HepG2 (cell line): Measurements from ENCODE around the gene ELOVL7. TPM values are rescaled to one million over a fixed set of nuclear protein-coding genes. Genes with fewer than 3 reads are reported as not detected.

Source experiments
- ELF1 ChIP-seq: sonication (generic); formaldehyde crosslinking; IDR thresholded peaks from 2 replicates; pipeline ENCODE4 v1.4.0; 2020; ENCODE audit warnings: missing genetic modification reagents
- EZH2 ChIP-seq: conservative IDR thresholded peaks from 2 replicates; pipeline ENCODE4 v1.6.1; 2012; ENCODE audit warnings: mild to moderate bottlenecking, low read depth, low read length, moderate library complexity
- GTF3A ChIP-seq: sonication (generic); formaldehyde crosslinking; conservative IDR thresholded peaks from 2 replicates; pipeline ENCODE4 v1.4.0; 2020; ENCODE audit warnings: mild to moderate bottlenecking, missing genetic modification reagents
- HOXD1 ChIP-seq: sonication (generic); formaldehyde crosslinking; IDR thresholded peaks from 2 replicates; pipeline ENCODE4 v1.5.0; 2020; ENCODE audit warnings: missing genetic modification reagents
- RORA ChIP-seq: sonication (generic); formaldehyde crosslinking; IDR thresholded peaks from 2 replicates; pipeline ENCODE4 v1.5.0; 2020; ENCODE audit warnings: mild to moderate bottlenecking, missing genetic modification reagents, moderate library complexity
- SAFB2 ChIP-seq: sonication (generic); formaldehyde crosslinking; IDR thresholded peaks from 2 replicates; pipeline ENCODE4 v1.5.1; 2020; ENCODE audit warnings: missing genetic modification reagents, low read depth, mild to moderate bottlenecking, borderline replicate concordance
- TBX2 ChIP-seq: sonication (generic); formaldehyde crosslinking; IDR thresholded peaks from 2 replicates; pipeline ENCODE4 v1.5.0; 2020; ENCODE audit warnings: missing genetic modification reagents, mild to moderate bottlenecking, borderline replicate concordance
- U2AF1 ChIP-seq: fragments of 200-400 bp; formaldehyde crosslinking; optimal IDR thresholded peaks from 2 replicates; pipeline ENCODE3; 2017; ENCODE audit warnings: mild to moderate bottlenecking, low read depth, low read length
- XRCC5 ChIP-seq: fragments of 200-400 bp; formaldehyde crosslinking; optimal IDR thresholded peaks from 2 replicates; pipeline ENCODE3; 2017; ENCODE audit warnings: mild to moderate bottlenecking, low read length
- YEATS4 ChIP-seq: sonication (generic); formaldehyde crosslinking; IDR thresholded peaks from 2 replicates; pipeline ENCODE4 v1.4.0; 2020; ENCODE audit warnings: missing genetic modification reagents, borderline replicate concordance
- ZBTB2 ChIP-seq: sonication (generic); formaldehyde crosslinking; IDR thresholded peaks from 2 replicates; pipeline ENCODE4 v1.8.0; 2022; ENCODE audit warnings: low read depth, missing genetic modification reagents
- ZNF232 ChIP-seq: sonication (generic); formaldehyde crosslinking; IDR thresholded peaks from 2 replicates; pipeline ENCODE4 v1.4.0; 2020; ENCODE audit warnings: missing genetic modification reagents, borderline replicate concordance
- ZNF251 ChIP-seq: sonication (generic); formaldehyde crosslinking; IDR thresholded peaks from 2 replicates; pipeline ENCODE4 v1.9.0; 2021; ENCODE audit warnings: mild to moderate bottlenecking, missing genetic modification reagents
- ZNF263 ChIP-seq: sonication (generic); formaldehyde crosslinking; IDR thresholded peaks from 2 replicates; pipeline ENCODE4 v1.4.0; 2020; ENCODE audit warnings: missing genetic modification reagents
- ZNF431 ChIP-seq: sonication (generic); formaldehyde crosslinking; IDR thresholded peaks from 2 replicates; pipeline ENCODE4 v1.9.0; 2022; ENCODE audit warnings: missing genetic modification reagents, low read depth, mild to moderate bottlenecking, borderline replicate concordance
- ZNF552 ChIP-seq: sonication (generic); formaldehyde crosslinking; IDR thresholded peaks from 2 replicates; pipeline ENCODE4 v1.9.0; 2022; ENCODE audit warnings: missing genetic modification reagents, mild to moderate bottlenecking, borderline replicate concordance
- ZNF724P ChIP-seq: sonication (generic); formaldehyde crosslinking; IDR thresholded peaks from 2 replicates; pipeline ENCODE4 v1.8.0; 2022; ENCODE audit warnings: missing genetic modification reagents, borderline replicate concordance
- ZNF790 ChIP-seq: sonication (generic); formaldehyde crosslinking; IDR thresholded peaks from 2 replicates; pipeline ENCODE4 v1.8.0; 2022; ENCODE audit warnings: missing genetic modification reagents, mild to moderate bottlenecking, borderline replicate concordance
- ZSCAN25 ChIP-seq: sonication (generic); formaldehyde crosslinking; IDR thresholded peaks from 2 replicates; pipeline ENCODE4 v1.8.0; 2022; ENCODE audit warnings: mild to moderate bottlenecking, missing genetic modification reagents
- polyA plus RNA-seq, 8 experiments: library from polyadenylated mRNA; depleted of rRNA in 3 of 8; stranded (reverse) in 7 of 8; unstranded in 1 of 8; fragments of >200 nt; fragmentation: Illumina TruSeq in 4 of 8; extraction: Trizol in 4 of 8; gene quantifications; 2 replicates each; pipeline versions ENCODE4 v1.2.1 to v1.2.3, GENCODE V29; 2011 to 2016; ENCODE audit warnings: low read depth in 4 of 8, missing spikeins in 1 of 8, mixed read lengths in 1 of 8; ENCODE audit not compliant: insufficient read depth in 1 of 8
- total RNA-seq, 5 experiments: library from RNA; depleted of rRNA; stranded (reverse); fragments of >200 nt; fragmentation: Illumina TruSeq; extraction: Trizol; gene quantifications; 2 replicates each; pipeline ENCODE4 v1.2.3, GENCODE V29; 2016; ENCODE audit warnings: low read depth in 1 of 5
- TF ChIP-seq, protein P1 (sequence below): sonication (generic); formaldehyde crosslinking; IDR thresholded peaks from 2 replicates; pipeline ENCODE4 v1.4.0; 2020; ENCODE audit warnings: missing genetic modification reagents
- TF ChIP-seq, protein P2 (sequence below): sonication (generic); formaldehyde crosslinking; IDR thresholded peaks from 2 replicates; pipeline ENCODE4 v1.9.0; 2021; ENCODE audit warnings: missing genetic modification reagents, borderline replicate concordance
- TF ChIP-seq, protein P3 (sequence below): IDR thresholded peaks from 2 replicates; pipeline ENCODE4 v1.6.1; 2016
- TF ChIP-seq, protein P4 (sequence below): IDR thresholded peaks from 2 replicates; pipeline ENCODE4 v1.6.1; 2016; ENCODE audit warnings: control low read depth

The ELOVL7 gene
- total and polyA plus RNA-seq, 2 of the 13 experiments (the other 11 are each of a cell fraction or from before 2014, with no cell fraction given) = 4.5 to 7.3 TPM

DNA sequence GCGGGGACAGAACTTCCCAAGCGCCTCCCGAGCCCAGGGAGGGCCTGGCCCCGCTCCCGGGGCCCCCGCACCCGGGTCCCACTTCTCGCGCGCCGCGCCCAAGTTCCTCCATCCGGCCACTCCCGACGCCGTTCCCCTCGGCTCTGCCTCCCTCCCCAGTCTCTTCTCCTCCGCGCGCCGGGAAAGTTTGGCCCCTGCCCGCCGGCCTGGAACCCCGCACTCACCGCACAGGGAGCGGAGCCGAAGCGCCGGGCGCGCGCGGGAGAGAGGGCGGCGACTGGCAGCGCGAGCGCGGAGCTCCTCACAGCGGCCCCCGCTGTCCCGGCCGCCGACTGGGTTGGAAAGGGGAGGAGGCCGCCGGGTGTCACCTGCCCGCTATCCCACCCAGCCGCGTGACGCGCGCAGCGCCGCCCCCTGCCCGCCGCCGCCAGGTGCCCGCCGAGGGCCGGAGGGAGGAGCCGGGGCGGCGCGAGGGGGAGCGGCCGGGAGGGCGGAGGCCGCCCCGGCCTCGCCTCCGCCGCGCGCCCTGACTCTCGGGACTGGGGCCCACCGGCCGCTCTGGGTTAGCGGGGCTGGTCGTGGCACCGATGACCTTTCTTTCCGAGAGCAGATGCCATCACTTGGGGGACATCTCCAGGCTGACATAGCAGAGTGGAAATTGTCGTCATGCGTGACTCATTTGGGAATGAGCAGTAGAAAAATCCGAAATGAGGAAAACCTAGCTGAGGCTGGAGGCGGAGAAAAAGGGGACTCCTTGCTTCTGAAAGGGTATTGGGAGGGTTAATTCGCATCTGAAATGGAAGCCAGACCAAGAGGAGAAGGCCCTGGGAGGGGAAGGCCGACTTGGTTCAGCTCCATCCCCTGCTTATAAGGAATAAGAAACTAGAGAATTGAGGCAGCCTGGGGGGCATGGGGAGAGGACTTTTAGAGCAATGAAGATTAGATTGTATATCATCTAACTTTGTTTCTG, at the start of gene ELOVL7 (continued):
- TF ChIP-seq GTF3A (CRISPR knock-in tag) (no peak), ZNF251 (CRISPR knock-in tag) (no peak), ZNF790 (CRISPR knock-in tag) (no peak), ZBTB2 (CRISPR knock-in tag) (peak; percentile 58; the same call in 1 of the 2 replicates), U2AF1 (no peak), ZNF431 (CRISPR knock-in tag) (peak; percentile 65; the same call in 1 of the 2 replicates), ELF1 (CRISPR knock-in tag) (no peak), YEATS4 (CRISPR knock-in tag) (no peak), EZH2 (no peak), ZNF232 (CRISPR knock-in tag) (no peak), HOXD1 (CRISPR knock-in tag) (no peak), ZNF724P (peak; percentile 73), TBX2 (CRISPR knock-in tag) (peak; percentile 44), SAFB2 (CRISPR knock-in tag) (0 out of 2 replicates have a peak, but pooled peaks have one; percentile 35), XRCC5 (peak; percentile 65), ZNF552 (no peak), ZSCAN25 (no peak), RORA (CRISPR knock-in tag) (no peak), ZNF263 (CRISPR knock-in tag) (no peak)
- TF ChIP-seq, protein P1, sequence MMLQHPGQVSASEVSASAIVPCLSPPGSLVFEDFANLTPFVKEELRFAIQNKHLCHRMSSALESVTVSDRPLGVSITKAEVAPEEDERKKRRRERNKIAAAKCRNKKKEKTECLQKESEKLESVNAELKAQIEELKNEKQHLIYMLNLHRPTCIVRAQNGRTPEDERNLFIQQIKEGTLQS (CRISPR knock-in tag) = no peak
- TF ChIP-seq, protein P2, sequence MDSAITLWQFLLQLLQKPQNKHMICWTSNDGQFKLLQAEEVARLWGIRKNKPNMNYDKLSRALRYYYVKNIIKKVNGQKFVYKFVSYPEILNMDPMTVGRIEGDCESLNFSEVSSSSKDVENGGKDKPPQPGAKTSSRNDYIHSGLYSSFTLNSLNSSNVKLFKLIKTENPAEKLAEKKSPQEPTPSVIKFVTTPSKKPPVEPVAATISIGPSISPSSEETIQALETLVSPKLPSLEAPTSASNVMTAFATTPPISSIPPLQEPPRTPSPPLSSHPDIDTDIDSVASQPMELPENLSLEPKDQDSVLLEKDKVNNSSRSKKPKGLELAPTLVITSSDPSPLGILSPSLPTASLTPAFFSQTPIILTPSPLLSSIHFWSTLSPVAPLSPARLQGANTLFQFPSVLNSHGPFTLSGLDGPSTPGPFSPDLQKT = no peak
- TF ChIP-seq, protein P3, sequence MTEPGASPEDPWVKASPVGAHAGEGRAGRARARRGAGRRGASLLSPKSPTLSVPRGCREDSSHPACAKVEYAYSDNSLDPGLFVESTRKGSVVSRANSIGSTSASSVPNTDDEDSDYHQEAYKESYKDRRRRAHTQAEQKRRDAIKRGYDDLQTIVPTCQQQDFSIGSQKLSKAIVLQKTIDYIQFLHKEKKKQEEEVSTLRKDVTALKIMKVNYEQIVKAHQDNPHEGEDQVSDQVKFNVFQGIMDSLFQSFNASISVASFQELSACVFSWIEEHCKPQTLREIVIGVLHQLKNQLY (CRISPR knock-in tag) = no peak
- TF ChIP-seq, protein P4, sequence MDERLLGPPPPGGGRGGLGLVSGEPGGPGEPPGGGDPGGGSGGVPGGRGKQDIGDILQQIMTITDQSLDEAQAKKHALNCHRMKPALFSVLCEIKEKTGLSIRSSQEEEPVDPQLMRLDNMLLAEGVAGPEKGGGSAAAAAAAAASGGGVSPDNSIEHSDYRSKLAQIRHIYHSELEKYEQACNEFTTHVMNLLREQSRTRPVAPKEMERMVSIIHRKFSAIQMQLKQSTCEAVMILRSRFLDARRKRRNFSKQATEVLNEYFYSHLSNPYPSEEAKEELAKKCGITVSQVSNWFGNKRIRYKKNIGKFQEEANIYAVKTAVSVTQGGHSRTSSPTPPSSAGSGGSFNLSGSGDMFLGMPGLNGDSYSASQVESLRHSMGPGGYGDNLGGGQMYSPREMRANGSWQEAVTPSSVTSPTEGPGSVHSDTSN (CRISPR knock-in tag) = no peak
